Memory B cell (primary cell): ENCODE results near the gene ADAMTSL2.

ENCODE experiments used
- ATAC-seq: fragments of 150-1000 bp; cut with Tn5 transposase; 2 replicates; pipeline ENCODE4 v1.10.0; 2021; ENCODE audit warnings: low read depth, mild to moderate bottlenecking, moderate library complexity
- DNase-seq, 2 donors: peaks; one replicate each; pipeline ENCODE4 v3.0.0; 2022; ENCODE audit warnings: low spot score in 2 of 2
- H3K27ac Mint-ChIP-seq: one replicate; pipeline ENCODE4 v1.8.0; 2022; ENCODE audit warnings: mild to moderate bottlenecking, moderate library complexity, mixed read lengths
- H3K27me3 Mint-ChIP-seq: one replicate; pipeline ENCODE4 v1.8.0; 2022; ENCODE audit warnings: mixed read lengths
- H3K36me3 Mint-ChIP-seq: one replicate; pipeline ENCODE4 v1.8.0; 2022; ENCODE audit warnings: mild to moderate bottlenecking, mixed read lengths
- H3K4me1 Mint-ChIP-seq: one replicate; pipeline ENCODE4 v1.8.0; 2022; ENCODE audit warnings: mixed read lengths
- H3K4me3 Mint-ChIP-seq: one replicate; pipeline ENCODE4 v1.8.0; 2022; ENCODE audit warnings: mild to moderate bottlenecking, moderate library complexity, mixed read lengths
- H3K9me3 Mint-ChIP-seq: one replicate; pipeline ENCODE4 v1.8.0; 2022; ENCODE audit warnings: mixed read lengths

Gene ADAMTSL2

GRCh38 chr9:133534346-133535291, at the start of gene ADAMTSL2:
TSS of gene ADAMTSL2 (plus strand) at chr9:133534704. CDS start at chr9:133536713, 2,009 bp downstream.
- Mint-ChIP-seq H3K4me3 (no peak within 1 kb of the TSS), H3K27me3 (peaks cover 27% of the 10 kb centered on the region), H3K9me3 (no peaks in the 10 kb centered on the region), H3K27ac (no peak within 1 kb of the TSS), H3K4me1 (peaks cover 13% of the 10 kb centered on the region), H3K36me3 (no peaks in the 10 kb centered on the region)
- no peak for DNase-seq
- ATAC-seq, result peak; percentile 26

GRCh38 chr9:133485531-133486260, 48.8 kb upstream of the ADAMTSL2 start:
- Mint-ChIP-seq H3K36me3 (no peaks in the 10 kb centered on the region), H3K27ac (no peak overlapping the region), H3K27me3 (peaks cover 11% of the 10 kb centered on the region), H3K4me1 (peaks cover 4% of the 10 kb centered on the region), H3K9me3 (no peaks in the 10 kb centered on the region), H3K4me3 (peak overlapping the region; percentile 64)
- DNase-seq (peak in 1 of 2 donors; percentile 41), ATAC-seq (peak; percentile 63)

GRCh38 chr9:133487331-133487725, 47.2 kb upstream of the ADAMTSL2 start:
- Mint-ChIP-seq H3K9me3 (no peaks in the 10 kb centered on the region), H3K4me3 (no peak overlapping the region), H3K27me3 (peaks cover 12% of the 10 kb centered on the region), H3K4me1 (peaks cover 4% of the 10 kb centered on the region), H3K27ac (no peak overlapping the region), H3K36me3 (no peaks in the 10 kb centered on the region)
- DNase-seq, result no peak
- no peak for ATAC-seq

- Mint-ChIP-seq H3K36me3 (no peaks in the 10 kb centered on the region), H3K4me3 (no peak overlapping the region), H3K9me3 (no peaks in the 10 kb centered on the region), H3K27me3 (peaks cover 13% of the 10 kb centered on the region), H3K4me1 (peaks cover 4% of the 10 kb centered on the region), H3K27ac (no peak overlapping the region)
- ATAC-seq (no peak), DNase-seq (no peak)
These were observed 45.7 kb upstream of the ADAMTSL2 start for GRCh38 chr9:133488686-133489252.

GRCh38 chr9:133489253-133490190, 45.0 kb upstream of the ADAMTSL2 start:
- no peak for DNase-seq
- ATAC-seq, result no peak
- H3K4me3 Mint-ChIP-seq, result no peak overlapping the region
- H3K36me3 Mint-ChIP-seq, result no peaks in the 10 kb centered on the region
- H3K27ac Mint-ChIP-seq, result no peak overlapping the region
- H3K27me3 Mint-ChIP-seq, result peaks cover 15% of the 10 kb centered on the region
- H3K4me1 Mint-ChIP-seq, result peaks cover 4% of the 10 kb centered on the region
- H3K9me3 Mint-ChIP-seq, result no peaks in the 10 kb centered on the region

GRCh38 chr9:133490201-133490681, 44.3 kb upstream of the ADAMTSL2 start:
- Mint-ChIP-seq H3K27me3 (peaks cover 15% of the 10 kb centered on the region), H3K4me1 (peaks cover 4% of the 10 kb centered on the region), H3K36me3 (no peaks in the 10 kb centered on the region), H3K4me3 (no peak overlapping the region), H3K9me3 (no peaks in the 10 kb centered on the region), H3K27ac (no peak overlapping the region)
- no peak for DNase-seq
- ATAC-seq, result no peak

- Mint-ChIP-seq H3K27me3 (peaks cover 15% of the 10 kb centered on the region), H3K4me3 (no peak overlapping the region), H3K4me1 (peaks cover 2% of the 10 kb centered on the region), H3K9me3 (no peaks in the 10 kb centered on the region), H3K36me3 (no peaks in the 10 kb centered on the region), H3K27ac (no peak overlapping the region)
- DNase-seq (no peak), ATAC-seq (no peak)
These were observed 43.4 kb upstream of the ADAMTSL2 start for GRCh38 chr9:133490865-133491655.

- no peaks in the 10 kb centered on the region for H3K36me3 Mint-ChIP-seq
- ATAC-seq (no peak), DNase-seq (no peak)
- peaks cover 15% of the 10 kb centered on the region for H3K27me3 Mint-ChIP-seq
- no peaks in the 10 kb centered on the region for H3K4me1 Mint-ChIP-seq
- H3K4me3 Mint-ChIP-seq, result no peak overlapping the region
- H3K27ac Mint-ChIP-seq, result no peak overlapping the region
- H3K9me3 Mint-ChIP-seq, result no peaks in the 10 kb centered on the region
These were observed 42.9 kb upstream of the ADAMTSL2 start for GRCh38 chr9:133491656-133491925.

- ATAC-seq, result no peak
- Mint-ChIP-seq H3K27ac (no peak overlapping the region), H3K36me3 (no peaks in the 10 kb centered on the region), H3K4me1 (no peaks in the 10 kb centered on the region), H3K9me3 (no peaks in the 10 kb centered on the region), H3K4me3 (no peak overlapping the region), H3K27me3 (peaks cover 15% of the 10 kb centered on the region)
- no peak for DNase-seq
These were observed 42.2 kb upstream of the ADAMTSL2 start for GRCh38 chr9:133492061-133493021.

- ATAC-seq (no peak), DNase-seq (no peak)
- H3K4me3 Mint-ChIP-seq, result no peak overlapping the region
- no peaks in the 10 kb centered on the region for H3K4me1 Mint-ChIP-seq
- no peaks in the 10 kb centered on the region for H3K9me3 Mint-ChIP-seq
- H3K36me3 Mint-ChIP-seq, result no peaks in the 10 kb centered on the region
- H3K27ac Mint-ChIP-seq, result no peak overlapping the region
- H3K27me3 Mint-ChIP-seq, result peaks cover 20% of the 10 kb centered on the region
These were observed 41.1 kb upstream of the ADAMTSL2 start for GRCh38 chr9:133493428-133493827.

GRCh38 chr9:133493845-133494540, 40.5 kb upstream of the ADAMTSL2 start:
- Mint-ChIP-seq H3K4me3 (no peak overlapping the region), H3K27me3 (peaks cover 22% of the 10 kb centered on the region), H3K36me3 (no peaks in the 10 kb centered on the region), H3K4me1 (peaks cover 2% of the 10 kb centered on the region), H3K9me3 (no peaks in the 10 kb centered on the region), H3K27ac (no peak overlapping the region)
- ATAC-seq (no peak), DNase-seq (no peak)
